NCI-H146 treated with DMSO at 0.1 percent for 48 hours (cell line): Measurements from ENCODE around the gene MBD6.

Source experiments
- DNase-seq: peaks from one replicate; lab custom pipeline; 2025; ENCODE audit not compliant: unreplicated experiment; lab: John Stamatoyannopoulos, UW

MBD6 gene

DNA sequence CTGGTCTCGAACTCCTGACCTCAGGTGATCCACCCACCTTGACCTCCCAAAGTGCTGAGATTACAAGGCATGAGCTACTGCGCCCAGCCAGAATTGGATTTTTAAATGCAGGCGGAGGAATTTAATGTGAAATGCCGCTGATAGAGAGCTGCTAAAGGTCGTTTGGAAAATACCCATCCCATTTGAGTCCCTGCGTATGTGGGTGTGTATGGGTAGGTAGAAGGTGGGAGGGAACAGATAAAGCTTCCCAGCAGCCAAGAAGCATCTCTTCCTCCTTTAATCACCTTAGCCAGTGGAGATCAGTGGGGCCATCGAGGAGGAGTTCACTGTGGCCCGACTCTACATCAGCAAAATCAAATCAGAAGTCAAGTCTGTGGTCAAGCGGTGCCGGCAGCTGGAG lies 52.2 kb downstream of the MBD6 start:
- no peak for DNase-seq

GRCh38 chr12:57575771-57576612 lies 53.4 kb downstream of the MBD6 start:
- DNase-seq, result no peak

DNA sequence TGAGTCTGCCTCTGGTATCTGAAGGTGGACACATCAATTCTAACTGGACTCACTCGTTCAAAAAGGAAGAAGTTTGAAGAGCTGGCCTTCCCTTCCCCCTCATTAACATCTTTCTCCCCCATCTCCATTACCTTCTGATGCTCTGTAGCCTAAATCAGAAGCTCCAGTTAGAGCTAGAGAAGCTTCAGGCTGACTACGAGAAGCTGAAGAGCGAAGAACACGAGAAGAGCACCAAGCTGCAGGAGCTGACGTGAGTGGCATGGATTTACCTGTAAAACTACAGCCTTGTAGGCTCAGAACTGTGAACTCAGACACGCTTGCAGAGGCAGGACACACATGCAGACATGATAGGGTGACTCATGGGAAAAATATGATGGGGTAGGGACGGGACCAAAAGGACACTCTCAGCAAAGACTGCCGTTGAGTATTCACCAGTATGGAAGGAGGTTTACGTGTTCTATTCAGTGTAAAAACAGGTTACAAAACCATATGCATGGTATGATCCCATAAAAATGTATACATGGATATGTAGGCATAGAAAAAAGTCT lies 54.1 kb downstream of the MBD6 start:
- no peak for DNase-seq

DNA sequence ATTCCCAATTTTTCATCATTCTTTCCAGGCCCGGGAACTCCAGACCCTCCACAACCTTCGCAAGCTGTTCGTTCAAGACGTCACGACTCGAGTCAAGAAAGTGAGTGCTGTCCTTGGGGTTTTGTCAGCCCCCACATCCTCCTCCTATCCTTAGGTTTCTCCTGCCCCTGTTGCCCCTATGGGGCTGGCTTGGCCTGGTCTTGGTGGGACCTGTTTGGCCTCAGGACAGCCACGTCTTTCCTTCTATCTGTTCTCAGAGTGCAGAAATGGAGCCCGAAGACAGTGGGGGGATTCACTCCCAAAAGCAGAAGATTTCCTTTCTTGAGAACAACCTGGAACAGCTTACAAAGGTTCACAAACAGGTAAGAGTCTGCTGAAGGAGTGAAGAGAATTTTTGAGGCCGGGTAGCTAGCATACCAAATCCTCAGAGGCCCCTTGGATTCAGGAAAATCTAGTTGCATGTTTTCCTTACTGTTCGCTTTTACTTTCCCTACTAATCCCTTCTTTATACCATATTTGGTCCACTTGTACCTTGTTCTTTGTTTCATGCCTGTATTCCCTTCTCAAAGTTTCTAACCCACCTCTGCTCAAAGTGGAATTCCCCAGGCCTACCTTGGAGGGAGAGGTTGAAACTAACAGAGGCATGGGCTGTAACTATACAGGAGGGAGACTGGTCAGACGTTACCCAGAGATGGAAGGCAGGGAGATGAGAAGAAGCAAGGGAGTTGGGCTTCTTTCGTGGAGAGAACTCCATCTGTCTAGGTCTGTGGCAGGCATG lies 55.5 kb downstream of the MBD6 start:
- DNase-seq, result no peak

GRCh38 chr12:57579011-57579410 lies 56.4 kb downstream of the MBD6 start:
- DNase-seq, result no peak
